ENCODE measurements around the gene BLM. TPM values are rescaled to one million over a fixed set of nuclear protein-coding genes. Genes with fewer than 3 reads are reported as not detected.
"Not testable (repeated sequence)": the region's sequence is repeated elsewhere in the genome, so short reads cannot be mapped to it uniquely, and the experiment has no call there.

The BLM gene
- total RNA-seq, 1 experiment from 2014 or later: 41.3 TPM

DNA sequence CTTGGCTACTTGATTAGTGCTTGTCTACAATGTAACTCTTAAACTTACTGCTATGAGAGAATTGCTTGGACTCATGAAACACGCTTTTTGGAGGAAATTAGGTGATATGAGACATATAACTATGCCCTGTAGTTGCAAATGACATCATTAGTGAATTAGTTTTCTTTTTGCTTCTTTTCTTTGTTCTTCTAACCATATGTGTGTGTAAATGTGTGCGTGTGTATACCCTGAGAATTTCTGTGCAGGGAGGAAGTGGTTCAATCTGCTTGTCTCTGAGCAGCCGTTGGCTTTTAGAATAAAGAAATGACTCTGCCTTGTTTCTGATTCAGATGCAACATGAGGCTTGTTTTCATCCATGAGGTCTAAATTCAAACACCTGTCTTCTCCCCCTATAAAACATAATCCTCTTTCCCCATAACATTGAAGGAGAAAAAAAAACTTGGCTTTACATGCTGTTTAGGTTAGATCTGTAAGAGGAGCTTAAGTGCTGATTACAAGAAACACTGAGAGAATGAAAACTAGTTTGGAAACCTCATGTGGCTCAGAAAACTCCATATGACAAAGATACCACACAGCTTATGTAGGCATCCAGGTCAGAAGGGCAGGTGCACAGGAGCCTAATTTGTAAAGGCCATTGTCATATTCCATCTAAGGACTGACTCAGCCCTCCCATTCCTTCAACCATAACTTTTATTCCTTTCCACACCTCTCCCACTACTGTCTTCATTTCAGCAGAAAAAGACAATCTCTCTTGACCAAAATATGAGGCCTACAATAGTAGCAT, 30.5 kb upstream of the BLM start:
- no peak overlapping the region for H3K4me3 Mint-ChIP-seq
- TF ChIP-seq, protein P1, sequence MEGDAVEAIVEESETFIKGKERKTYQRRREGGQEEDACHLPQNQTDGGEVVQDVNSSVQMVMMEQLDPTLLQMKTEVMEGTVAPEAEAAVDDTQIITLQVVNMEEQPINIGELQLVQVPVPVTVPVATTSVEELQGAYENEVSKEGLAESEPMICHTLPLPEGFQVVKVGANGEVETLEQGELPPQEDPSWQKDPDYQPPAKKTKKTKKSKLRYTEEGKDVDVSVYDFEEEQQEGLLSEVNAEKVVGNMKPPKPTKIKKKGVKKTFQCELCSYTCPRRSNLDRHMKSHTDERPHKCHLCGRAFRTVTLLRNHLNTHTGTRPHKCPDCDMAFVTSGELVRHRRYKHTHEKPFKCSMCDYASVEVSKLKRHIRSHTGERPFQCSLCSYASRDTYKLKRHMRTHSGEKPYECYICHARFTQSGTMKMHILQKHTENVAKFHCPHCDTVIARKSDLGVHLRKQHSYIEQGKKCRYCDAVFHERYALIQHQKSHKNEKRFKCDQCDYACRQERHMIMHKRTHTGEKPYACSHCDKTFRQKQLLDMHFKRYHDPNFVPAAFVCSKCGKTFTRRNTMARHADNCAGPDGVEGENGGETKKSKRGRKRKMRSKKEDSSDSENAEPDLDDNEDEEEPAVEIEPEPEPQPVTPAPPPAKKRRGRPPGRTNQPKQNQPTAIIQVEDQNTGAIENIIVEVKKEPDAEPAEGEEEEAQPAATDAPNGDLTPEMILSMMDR (conservative IDR thresholded peaks at IDR 0.05): no peak

DNA sequence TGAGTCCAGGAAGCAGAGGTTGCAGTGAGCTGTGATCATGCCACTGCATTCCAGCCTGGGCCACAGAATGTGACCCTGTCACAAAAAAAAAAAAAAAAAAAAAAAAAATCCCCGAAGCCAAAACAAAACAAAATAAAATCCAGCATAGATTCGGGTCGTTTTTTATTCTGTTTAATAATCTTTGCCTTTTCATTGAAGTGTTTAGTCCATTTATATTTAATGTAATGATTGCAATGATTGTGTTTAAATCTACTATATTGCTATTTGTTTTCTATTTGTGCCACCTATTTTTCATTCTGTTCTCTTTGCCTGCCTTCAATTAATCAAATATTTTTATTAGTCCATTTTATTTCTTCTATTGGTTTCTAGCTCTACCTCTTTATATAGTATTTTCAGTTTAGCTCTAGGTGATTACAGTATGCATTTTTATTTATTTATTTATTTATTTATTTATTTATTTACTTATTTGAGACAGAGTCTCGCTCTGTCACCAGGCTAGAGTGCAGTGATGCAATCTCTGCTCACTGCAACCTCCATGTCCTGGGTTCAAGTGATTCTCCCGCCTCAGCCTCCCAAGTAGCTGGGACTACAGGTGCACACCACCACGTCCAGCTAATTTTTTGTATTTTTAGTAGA, 27.7 kb upstream of the BLM start:
- H4K8ac ChIP-seq (replicated peaks; ENCODE audit: insufficient read length, low read depth, low read length); H3K36me3 Mint-ChIP-seq (ENCODE audit: insufficient read depth in 1 of 3, low read depth in 3 of 3); H3K9me3 Mint-ChIP-seq; H2BK12ac ChIP-seq (ENCODE audit: insufficient read length, low read depth, low read length); H3K27ac Mint-ChIP-seq; H3K4me3 Mint-ChIP-seq; H3T11ph ChIP-seq (ENCODE audit: low read length); H3K27me3 ChIP-seq (ENCODE audit: insufficient read depth, low read length); H3K79me1 ChIP-seq (ENCODE audit: insufficient read depth, low read depth, low read length, poor library complexity, severe bottlenecking); H3K56ac ChIP-seq (ENCODE audit: insufficient read length, low read depth, low read length); H3K9ac ChIP-seq (ENCODE audit: extremely low read depth, insufficient read length, low read length); H3K4me1 ChIP-seq (ENCODE audit: insufficient read depth, low read length); H3K9me3 ChIP-seq (ENCODE audit: control insufficient read depth, low read depth, low read length); H4K5ac ChIP-seq (ENCODE audit: insufficient read length, low read depth, low read length); H2BK20ac ChIP-seq (ENCODE audit: low read depth, low read length, poor library complexity, severe bottlenecking); H3K79me2 ChIP-seq (ENCODE audit: insufficient read depth, low read length); H3K27me3 Mint-ChIP-seq (ENCODE audit: low read depth); H3K4ac ChIP-seq (ENCODE audit: low read depth, low read length); H3K4me2 ChIP-seq (ENCODE audit: insufficient read depth, insufficient read length, low read length); H3K27ac ChIP-seq (ENCODE audit: insufficient read length, low read depth, low read length); H3K23me2 ChIP-seq (ENCODE audit: insufficient read length, low read depth, low read length, poor library complexity, severe bottlenecking); H3K23ac ChIP-seq (ENCODE audit: insufficient read length, low read depth, low read length); H2AFZ ChIP-seq (ENCODE audit: low read length); H2BK5ac ChIP-seq (ENCODE audit: insufficient read length, low read length); H2BK15ac ChIP-seq (ENCODE audit: low read depth, low read length); H3K4me1 Mint-ChIP-seq; H4K91ac ChIP-seq (ENCODE audit: insufficient read length, low read depth, low read length); H2BK120ac ChIP-seq (ENCODE audit: low read depth, low read length, poor library complexity, severe bottlenecking); H3K18ac ChIP-seq (ENCODE audit: insufficient read length, low read depth, low read length); DNase-seq; H4K20me1 ChIP-seq (ENCODE audit: control insufficient read depth, insufficient read depth, insufficient read length); H2AK5ac ChIP-seq (ENCODE audit: insufficient read length, low read length); H3K14ac ChIP-seq (ENCODE audit: insufficient read depth, low read length): not testable (repeated sequence)
- WGBS (ENCODE audit: extremely low coverage, insufficient read length, low lambda C conversion rate): no CpG with 5 or more reads among the region's 6 CpGs

More for the DNA sequence above, 30.5 kb upstream of the BLM start:
- Histone ChIP-seq H3K9ac (ENCODE audit: extremely low read depth, insufficient read length, low read length) (no peak overlapping the region), H3T11ph (ENCODE audit: low read length) (no peak overlapping the region), H3K79me1 (ENCODE audit: insufficient read depth, low read depth, low read length, poor library complexity, severe bottlenecking) (no peaks in the 10 kb centered on the region), H2AFZ (ENCODE audit: low read length) (no peak overlapping the region), H3K18ac (ENCODE audit: insufficient read length, low read depth, low read length) (no peak overlapping the region), H2BK5ac (ENCODE audit: insufficient read length, low read length) (no peak overlapping the region), H2BK12ac (ENCODE audit: insufficient read length, low read depth, low read length) (no peak overlapping the region), H3K27ac (ENCODE audit: insufficient read length, low read depth, low read length) (no peak overlapping the region), H3K4me2 (ENCODE audit: insufficient read depth, insufficient read length, low read length) (no peak overlapping the region), H3K27me3 (ENCODE audit: insufficient read depth, low read length) (no peaks in the 10 kb centered on the region), H3K79me2 (ENCODE audit: insufficient read depth, low read length) (no peaks in the 10 kb centered on the region), H4K91ac (ENCODE audit: insufficient read length, low read depth, low read length) (no peak overlapping the region), H2BK120ac (ENCODE audit: low read depth, low read length, poor library complexity, severe bottlenecking) (no peak overlapping the region), H2BK20ac (ENCODE audit: low read depth, low read length, poor library complexity, severe bottlenecking) (no peak overlapping the region), H3K4me1 (ENCODE audit: insufficient read depth, low read length) (no peaks in the 10 kb centered on the region), H2AK5ac (ENCODE audit: insufficient read length, low read length) (no peak overlapping the region), H3K56ac (ENCODE audit: insufficient read length, low read depth, low read length) (no peak overlapping the region), H4K5ac (ENCODE audit: insufficient read length, low read depth, low read length) (no peak overlapping the region), H4K20me1 (ENCODE audit: control insufficient read depth, insufficient read depth, insufficient read length) (no peaks in the 10 kb centered on the region), H2BK15ac (ENCODE audit: low read depth, low read length) (no peak overlapping the region), H4K8ac (replicated peaks; ENCODE audit: insufficient read length, low read depth, low read length) (no peak overlapping the region), H3K23ac (ENCODE audit: insufficient read length, low read depth, low read length) (no peak overlapping the region), H3K23me2 (ENCODE audit: insufficient read length, low read depth, low read length, poor library complexity, severe bottlenecking) (no peaks in the 10 kb centered on the region), H3K4ac (ENCODE audit: low read depth, low read length) (no peak overlapping the region), H3K9me3 (ENCODE audit: control insufficient read depth, low read depth, low read length) (no peaks in the 10 kb centered on the region), H3K14ac (ENCODE audit: insufficient read depth, low read length) (no peak overlapping the region)
- no peaks in the 10 kb centered on the region for H3K27me3 Mint-ChIP-seq (ENCODE audit: low read depth)
- H3K4me1 Mint-ChIP-seq: peaks cover 6 to 7% of the 10 kb centered on the region in 2 experiments; a peak in 3 of 4 replicates
- H3K36me3 Mint-ChIP-seq (ENCODE audit: insufficient read depth in 1 of 3, low read depth in 3 of 3): peaks cover 2 to 4% (median 2%) of the 10 kb centered on the region in 3 experiments; a peak in 2 of 7 replicates
- WGBS (ENCODE audit: extremely low coverage, insufficient read length, low lambda C conversion rate): no CpG with 5 or more reads among the region's 3 CpGs
- DNase-seq: no peak
- H3K9me3 Mint-ChIP-seq: peaks cover 3 to 5% of the 10 kb centered on the region in 2 experiments
- H3K27ac Mint-ChIP-seq: no peak overlapping the region

All from H9 (cell line).